ENCODE results near the gene ZSCAN31.

Gene ZSCAN31

DNA sequence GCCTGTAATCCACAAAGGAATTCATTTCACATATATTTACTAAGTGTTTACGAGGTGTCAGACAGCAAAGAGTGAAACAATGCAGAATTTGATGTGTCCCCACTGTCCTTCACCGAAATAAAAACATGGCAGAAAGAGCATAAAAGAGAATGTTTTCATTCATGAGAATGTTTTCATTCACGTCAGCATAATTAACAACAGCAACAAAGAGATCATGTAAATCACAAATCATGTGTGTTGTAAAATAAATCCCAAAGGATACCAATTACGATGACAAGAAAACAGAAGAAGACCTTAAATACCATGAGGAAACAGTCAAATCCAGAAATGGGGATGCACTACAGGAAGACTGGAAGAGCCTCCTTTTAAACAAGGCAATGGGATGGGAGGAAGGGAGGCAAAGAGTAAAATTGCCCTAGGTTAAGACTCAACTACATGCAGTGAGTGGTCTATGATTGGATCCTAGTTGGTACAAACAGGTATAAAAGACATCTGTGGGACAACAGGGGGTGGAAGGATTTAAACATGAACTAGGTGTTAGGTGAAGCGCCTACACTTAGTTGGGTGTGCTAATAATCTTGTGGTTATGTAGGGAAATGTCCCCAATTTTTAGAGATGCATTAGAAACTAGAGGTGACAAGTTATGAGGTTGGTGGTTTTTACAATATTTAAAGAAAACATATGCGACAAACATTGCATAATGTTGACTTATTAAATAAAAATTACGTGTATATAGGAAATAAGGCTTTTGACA lies 1.5 kb downstream of the ZSCAN31 start:
- no peak for DNase-seq (ENCODE audit: low read depth in 1 of 2, low spot score in 1 of 2)
- no peak overlapping the region; the same call in 1 of the 2 replicates for H3K4me3 ChIP-seq (replicated peaks; ENCODE audit: insufficient read depth, low read length)
- no peaks in the 10 kb centered on the region for H3K27me3 ChIP-seq (ENCODE audit: insufficient read depth, poor library complexity, severe bottlenecking)
- no peak for TF ChIP-seq POLR2AphosphoS5 (IDR thresholded peaks at IDR 0.05; ENCODE audit: low read depth)
- TF ChIP-seq, protein P1, sequence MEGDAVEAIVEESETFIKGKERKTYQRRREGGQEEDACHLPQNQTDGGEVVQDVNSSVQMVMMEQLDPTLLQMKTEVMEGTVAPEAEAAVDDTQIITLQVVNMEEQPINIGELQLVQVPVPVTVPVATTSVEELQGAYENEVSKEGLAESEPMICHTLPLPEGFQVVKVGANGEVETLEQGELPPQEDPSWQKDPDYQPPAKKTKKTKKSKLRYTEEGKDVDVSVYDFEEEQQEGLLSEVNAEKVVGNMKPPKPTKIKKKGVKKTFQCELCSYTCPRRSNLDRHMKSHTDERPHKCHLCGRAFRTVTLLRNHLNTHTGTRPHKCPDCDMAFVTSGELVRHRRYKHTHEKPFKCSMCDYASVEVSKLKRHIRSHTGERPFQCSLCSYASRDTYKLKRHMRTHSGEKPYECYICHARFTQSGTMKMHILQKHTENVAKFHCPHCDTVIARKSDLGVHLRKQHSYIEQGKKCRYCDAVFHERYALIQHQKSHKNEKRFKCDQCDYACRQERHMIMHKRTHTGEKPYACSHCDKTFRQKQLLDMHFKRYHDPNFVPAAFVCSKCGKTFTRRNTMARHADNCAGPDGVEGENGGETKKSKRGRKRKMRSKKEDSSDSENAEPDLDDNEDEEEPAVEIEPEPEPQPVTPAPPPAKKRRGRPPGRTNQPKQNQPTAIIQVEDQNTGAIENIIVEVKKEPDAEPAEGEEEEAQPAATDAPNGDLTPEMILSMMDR (IDR thresholded peaks at IDR 0.05; ENCODE audit: insufficient read depth, low read length): no peak
- TF ChIP-seq SPI1 (IDR thresholded peaks at IDR 0.05; ENCODE audit: borderline replicate concordance, low read depth): no peak
- TF ChIP-seq GABPA (IDR thresholded peaks at IDR 0.05; ENCODE audit: low read depth): no peak
- TF ChIP-seq REST (IDR thresholded peaks at IDR 0.05; ENCODE audit: insufficient replicate concordance, low read depth): no peak
- H3K27ac ChIP-seq (replicated peaks): peak overlapping the region; percentile 98

DNA sequence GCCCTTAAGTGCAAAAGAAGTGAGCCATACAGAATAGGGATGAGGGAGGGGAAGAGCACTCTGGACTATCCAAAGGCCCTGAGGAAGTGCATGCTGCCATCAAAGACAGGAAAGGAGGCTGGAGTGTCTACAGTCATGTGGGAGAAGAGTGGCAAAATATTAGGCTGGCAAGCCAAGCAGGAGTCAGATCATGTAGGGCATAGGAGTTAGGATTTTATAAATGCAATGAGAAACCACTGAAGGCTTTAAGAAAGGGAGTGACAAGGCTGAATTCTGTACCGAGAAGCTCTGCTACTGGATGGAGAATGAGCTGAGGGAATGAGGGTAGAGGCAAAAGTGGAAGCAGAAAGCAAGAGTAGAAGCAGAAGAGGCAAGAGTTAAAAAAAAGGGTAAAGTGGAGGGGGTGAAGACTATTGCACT lies 2.3 kb downstream of the ZSCAN31 start:
- Histone ChIP-seq H3K4me3 (replicated peaks; ENCODE audit: insufficient read depth, low read length) (no peak overlapping the region), H3K27me3 (ENCODE audit: insufficient read depth, poor library complexity, severe bottlenecking) (no peaks in the 10 kb centered on the region), H3K27ac (replicated peaks) (peak overlapping the region; percentile 98)
- TF ChIP-seq REST (IDR thresholded peaks at IDR 0.05; ENCODE audit: insufficient replicate concordance, low read depth): no peak
- TF ChIP-seq SPI1 (IDR thresholded peaks at IDR 0.05; ENCODE audit: borderline replicate concordance, low read depth): peak; percentile 25; the same call in 1 of the 2 replicates
- DNase-seq (ENCODE audit: low read depth in 1 of 2, low spot score in 1 of 2): no peak

DNA sequence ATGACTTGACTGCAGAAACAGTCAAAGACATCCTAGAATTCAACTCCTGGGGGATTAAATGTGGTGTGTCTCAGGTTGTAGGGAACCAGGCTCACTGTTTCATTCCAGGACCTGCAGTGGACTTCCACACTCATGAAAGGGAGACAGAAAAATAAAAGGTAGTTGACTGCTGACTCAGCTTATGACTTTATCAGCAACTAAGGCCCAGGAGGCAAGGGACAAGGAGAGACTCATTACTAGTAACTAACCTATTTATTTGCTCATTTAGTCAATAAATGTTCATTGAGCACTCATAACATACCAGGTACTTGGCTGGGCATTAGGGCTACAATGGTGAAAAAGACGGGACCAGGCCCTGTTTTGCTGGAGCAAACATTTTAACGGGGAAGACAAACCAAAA lies 2.9 kb downstream of the ZSCAN31 start:
- H3K4me3 ChIP-seq (replicated peaks; ENCODE audit: insufficient read depth, low read length): no peak overlapping the region
- H3K27me3 ChIP-seq (ENCODE audit: insufficient read depth, poor library complexity, severe bottlenecking): no peaks in the 10 kb centered on the region
- no peak for DNase-seq (ENCODE audit: low read depth in 1 of 2, low spot score in 1 of 2)
- no peak overlapping the region for H3K27ac ChIP-seq (replicated peaks)
- TF ChIP-seq GABPA (IDR thresholded peaks at IDR 0.05; ENCODE audit: low read depth) (no peak), REST (IDR thresholded peaks at IDR 0.05; ENCODE audit: insufficient replicate concordance, low read depth) (no peak), POLR2AphosphoS5 (IDR thresholded peaks at IDR 0.05; ENCODE audit: low read depth) (no peak), SPI1 (IDR thresholded peaks at IDR 0.05; ENCODE audit: borderline replicate concordance, low read depth) (no peak)
- TF ChIP-seq, protein P1 (IDR thresholded peaks at IDR 0.05; ENCODE audit: insufficient read depth, low read length): no peak

All from HL-60 (cell line).